HL-60/S4 treated with retinoic acid at 250 ng/mL for 4 days and 3 days (cell line): Measurements from ENCODE around the gene OAT.
"Not testable (repeated sequence)": the region's sequence is repeated elsewhere in the genome, so short reads cannot be mapped to it uniquely, and the experiment has no call there.

Experiments
- in situ Hi-C: fragments of 300-500 bp; cut with MboI; formaldehyde crosslinking; loops from 2 replicates; pipeline ENCODE4 v1.7.0; 2022; ENCODE audit warnings: low sequenced_read_pairs

OAT gene

DNA sequence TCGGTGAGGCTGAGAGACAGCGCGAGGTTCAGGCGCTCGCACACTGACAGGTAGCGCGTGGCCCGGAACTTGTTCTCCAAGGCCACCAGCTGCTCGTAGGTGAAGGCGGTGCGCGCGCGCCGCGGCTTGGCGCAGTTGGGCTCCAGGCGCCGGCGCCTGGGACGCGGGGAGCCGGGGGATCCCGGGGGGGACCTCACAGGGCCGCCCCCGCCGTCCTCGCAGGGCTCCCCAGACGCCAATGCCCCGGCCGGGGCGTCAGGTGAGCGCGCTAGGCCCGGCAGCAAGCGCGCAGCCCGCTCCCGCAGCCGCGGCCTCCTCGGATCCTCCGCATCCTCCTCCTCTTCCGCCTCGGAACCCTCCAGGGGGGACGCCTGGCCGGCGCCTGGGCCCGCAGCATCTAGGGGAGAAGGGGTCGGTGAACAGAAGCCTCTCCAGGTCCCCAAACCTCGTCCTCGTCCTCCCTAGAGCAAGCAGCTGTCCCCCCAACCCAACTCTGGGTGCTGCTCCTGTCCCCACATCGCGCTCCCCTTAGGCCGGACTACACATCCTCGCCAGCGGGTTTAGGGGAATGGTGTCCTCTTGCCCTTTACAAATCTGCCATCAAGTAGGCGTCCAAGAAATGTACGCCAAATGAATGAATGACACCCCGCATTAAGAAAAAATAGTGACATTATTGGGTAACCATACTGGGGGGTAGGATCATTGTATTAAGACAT, 29.2 kb upstream of the OAT start:
- in situ Hi-C loops = no loop called here

- in situ Hi-C loops = no loop called here
These were observed 28.4 kb upstream of the OAT start for GRCh38 chr10:124446830-124447750.

GRCh38 chr10:124441694-124442093, 23.0 kb upstream of the OAT start:
- in situ Hi-C loops = not testable (repeated sequence)

DNA sequence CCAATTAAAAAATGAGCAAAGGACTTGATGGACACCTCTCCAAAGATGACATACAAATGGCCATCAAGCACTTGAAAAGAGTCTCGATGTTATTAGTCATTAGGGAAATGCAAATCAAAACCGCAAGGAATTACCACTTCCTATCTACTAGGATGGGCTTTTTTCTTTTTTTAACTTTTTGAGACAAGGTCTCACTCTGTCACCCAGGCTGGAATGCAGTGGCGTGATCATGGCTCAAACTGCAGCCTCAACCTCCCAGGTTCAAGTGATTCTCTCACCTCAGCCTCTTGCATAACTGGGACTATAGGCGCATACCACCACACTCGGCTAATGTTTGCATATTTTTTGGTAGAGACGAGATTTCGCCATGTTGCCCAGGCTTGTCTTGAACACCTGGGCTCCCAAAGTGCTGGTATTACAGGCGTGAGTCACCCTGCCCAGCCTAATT, 17.5 kb upstream of the OAT start:
- in situ Hi-C loops = no loop called here

GRCh38 chr10:124435683-124436082, 17.0 kb upstream of the OAT start:
- in situ Hi-C loops = not testable (repeated sequence)

DNA sequence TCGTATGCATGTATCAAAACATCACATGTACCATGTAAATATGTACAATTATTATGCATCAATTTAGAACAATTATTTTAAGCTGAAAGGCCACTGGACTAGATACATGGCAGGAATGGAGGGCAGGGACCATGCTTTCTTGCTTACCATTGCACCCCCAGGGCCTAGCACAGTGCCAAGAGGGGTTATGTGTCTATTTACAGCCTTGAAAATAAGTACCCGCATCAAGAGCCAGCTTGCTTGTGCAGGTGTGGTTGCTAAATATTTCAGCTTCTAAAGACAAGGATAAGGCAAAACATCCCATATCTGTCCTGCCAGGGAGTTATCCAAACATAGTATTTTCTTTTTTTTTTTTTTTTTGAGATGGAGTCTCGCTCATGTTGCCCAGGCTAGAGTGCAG, 14.7 kb upstream of the OAT start:
- in situ Hi-C loops = no loop called here

GRCh38 chr10:124430077-124430476, 11.4 kb upstream of the OAT start:
- in situ Hi-C loops = no loop called here

DNA sequence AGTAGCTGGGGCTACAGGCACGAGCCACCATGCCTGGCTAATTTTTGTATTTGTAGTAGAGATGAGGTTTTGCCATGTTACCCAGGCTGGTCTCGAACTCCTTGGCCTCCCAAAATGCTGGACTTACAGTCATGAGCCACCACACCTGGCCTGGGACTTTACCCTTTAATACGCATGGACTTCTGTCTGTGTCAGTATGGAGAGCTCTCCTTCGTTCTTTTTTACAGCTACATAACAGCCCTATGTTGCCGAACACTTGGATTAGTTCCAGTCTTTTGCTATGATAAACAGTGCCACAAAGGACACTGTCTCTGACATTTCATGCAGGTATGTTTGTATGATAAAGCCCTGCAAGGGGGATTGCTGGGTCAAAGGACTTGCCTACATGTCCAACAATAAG, 10.9 kb upstream of the OAT start:
- in situ Hi-C loops = no loop called here

DNA sequence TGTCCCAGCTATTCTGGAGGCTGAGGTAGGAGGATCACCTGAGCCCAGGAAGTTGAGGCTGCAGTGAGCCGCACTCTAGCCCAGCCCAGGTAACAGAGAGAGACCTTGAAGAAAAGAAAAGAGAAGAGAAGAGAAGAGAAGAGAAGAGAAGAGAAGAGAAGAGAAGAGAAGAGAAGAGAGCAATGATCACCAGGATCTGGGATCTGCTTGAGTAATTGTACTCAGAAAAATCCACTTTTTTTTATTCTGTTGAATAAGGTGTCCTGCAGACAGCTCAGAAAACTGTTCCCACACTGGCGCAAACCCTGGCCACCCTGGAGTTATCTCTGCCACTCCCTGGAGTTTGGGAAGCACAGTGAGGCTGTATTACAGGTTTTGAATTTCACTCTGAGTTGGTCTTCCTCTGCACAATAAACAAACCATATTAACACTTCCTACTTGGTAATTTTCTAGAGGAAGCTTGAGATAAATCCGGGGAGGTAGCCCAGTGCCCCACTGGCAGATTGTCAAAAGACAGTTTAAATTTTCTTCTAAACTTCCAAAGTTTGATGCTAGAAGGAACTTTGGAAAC, 9.6 kb upstream of the OAT start:
- in situ Hi-C loops = no loop called here

GRCh38 chr10:124425227-124425962, 6.7 kb upstream of the OAT start:
- in situ Hi-C loops = no loop called here

GRCh38 chr10:124423813-124424212, 5.1 kb upstream of the OAT start:
- in situ Hi-C loops = loop anchor here (25.0 kb wide), 1 partner anchor 837 kb away; no protein-coding TSS in a partner anchor

- in situ Hi-C loops = loop anchor here (25.0 kb wide), 1 partner anchor 835 kb away; no protein-coding TSS in a partner anchor
These were observed 4.0 kb upstream of the OAT start for GRCh38 chr10:124422742-124423141.

DNA sequence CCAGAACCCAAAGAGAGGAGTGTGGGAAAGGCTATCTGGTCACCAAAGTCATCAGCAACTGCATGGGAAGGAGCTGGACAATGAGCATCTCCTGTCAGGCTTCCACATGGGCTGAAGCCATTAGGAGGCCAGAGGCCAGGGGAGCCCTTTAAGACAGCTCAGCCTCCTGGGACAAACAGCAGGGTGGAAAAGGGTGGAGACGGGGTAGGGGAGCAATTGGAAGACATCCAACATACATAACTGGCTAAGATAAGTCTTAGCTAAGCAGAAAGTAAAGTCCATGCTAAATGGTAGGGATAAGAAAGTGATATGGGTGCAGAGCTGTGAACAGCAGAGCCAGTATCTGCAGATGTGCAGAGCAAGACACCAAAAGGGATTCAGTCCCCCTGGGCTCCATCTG, 1.5 kb upstream of the OAT start:
- in situ Hi-C loops = loop anchor here (25.0 kb wide), 1 partner anchor 833 kb away; no protein-coding TSS in a partner anchor

GRCh38 chr10:124419635-124420034, 912 bp upstream of the OAT start:
- in situ Hi-C loops = loop anchor here (25.0 kb wide), 1 partner anchor 832 kb away; no protein-coding TSS in a partner anchor

DNA sequence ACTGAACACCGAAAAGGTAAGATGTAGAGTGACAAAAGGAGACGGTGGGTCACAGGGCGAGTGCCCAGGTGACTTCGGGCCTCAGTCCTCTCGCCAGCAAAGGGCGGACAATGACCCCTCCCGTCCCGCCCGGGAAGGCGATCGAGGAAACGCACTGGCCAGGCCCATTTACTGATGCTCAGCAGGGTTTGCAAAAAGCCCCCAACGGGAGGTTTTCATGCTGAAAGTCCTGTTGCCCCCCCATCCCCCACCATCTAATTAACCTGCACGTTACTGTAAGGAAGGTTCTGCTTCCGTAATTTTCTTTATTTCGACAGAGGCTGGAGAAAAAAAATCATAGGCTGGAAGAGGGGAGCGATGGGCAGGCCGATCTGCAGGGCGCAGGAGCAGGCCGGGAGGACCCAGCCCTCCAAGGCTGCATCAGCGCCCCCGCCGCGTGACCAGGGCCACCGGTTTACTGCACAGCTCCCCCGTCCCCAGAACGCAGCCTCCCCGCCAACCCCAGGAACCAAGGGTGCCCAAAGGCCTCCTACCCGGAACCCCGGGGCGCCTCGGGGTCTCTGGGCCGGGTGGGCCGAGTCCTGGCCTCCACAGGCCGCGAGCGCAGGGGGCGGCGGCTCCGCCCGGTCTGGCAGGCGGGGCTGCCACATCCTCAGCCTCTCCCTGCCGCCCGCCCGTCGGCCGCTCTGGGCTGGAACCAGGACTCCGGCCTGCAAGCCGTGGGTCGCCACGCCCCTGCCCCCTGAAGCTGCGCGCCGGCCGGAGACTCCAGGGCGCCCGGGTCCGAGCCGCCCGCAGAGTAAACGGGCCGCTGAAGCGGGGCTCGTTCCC, 613 bp downstream of the OAT start:
- in situ Hi-C loops = loop anchor here (25.0 kb wide), 1 partner anchor 831 kb away; no protein-coding TSS in a partner anchor

DNA sequence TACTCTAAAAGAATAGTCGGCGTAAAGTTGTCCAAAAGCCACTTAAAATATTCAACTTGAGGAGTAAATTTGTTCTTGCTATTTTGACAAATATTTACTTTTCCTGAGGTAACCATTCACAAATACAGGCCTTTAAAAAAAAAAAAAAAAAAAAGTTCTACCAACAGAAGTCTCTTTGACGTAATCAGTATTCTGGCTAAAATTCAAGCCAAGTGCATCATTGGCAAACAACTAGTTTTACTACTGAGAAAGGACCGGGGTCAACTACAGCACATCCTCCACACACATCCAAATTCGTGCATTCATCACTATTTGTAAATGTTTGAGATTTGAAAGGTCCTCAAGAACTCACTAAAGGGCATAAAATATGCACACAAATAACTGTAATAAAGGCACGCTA, 2.0 kb downstream of the OAT start:
- in situ Hi-C loops = loop anchor here (25.0 kb wide), 1 partner anchor 829 kb away; no protein-coding TSS in a partner anchor

GRCh38 chr10:124415210-124415609, 3.5 kb downstream of the OAT start:
- in situ Hi-C loops = loop anchor here (25.0 kb wide), 1 partner anchor 828 kb away; no protein-coding TSS in a partner anchor

- in situ Hi-C loops = loop anchor here (25.0 kb wide), 1 partner anchor 827 kb away; no protein-coding TSS in a partner anchor
These were observed 4.6 kb downstream of the OAT start for GRCh38 chr10:124414076-124414475.

DNA sequence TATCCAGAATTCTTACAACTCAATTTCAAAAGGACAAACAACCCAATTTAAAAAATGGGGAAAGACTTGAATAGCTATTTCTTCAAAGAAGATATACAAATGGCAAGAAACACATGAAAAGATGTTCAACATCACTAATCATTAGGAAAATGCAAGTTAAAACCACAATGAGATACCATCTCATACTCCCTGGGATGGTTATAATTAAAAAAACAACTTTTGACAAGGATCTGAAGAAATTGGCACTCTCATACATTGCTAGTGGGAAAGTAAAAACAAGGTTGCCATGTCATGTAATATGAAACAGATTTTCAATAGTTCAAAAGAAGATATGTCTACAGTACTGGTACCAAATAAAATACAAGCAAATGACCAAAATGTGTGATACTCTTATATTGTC, 9.0 kb downstream of the OAT start:
- in situ Hi-C loops = loop anchor here (25.0 kb wide), 1 partner anchor 822 kb away; no protein-coding TSS in a partner anchor
